ENCODE measurements around the gene GFOD1. TPM values are rescaled to one million over a fixed set of nuclear protein-coding genes. Genes with fewer than 3 reads are reported as not detected.

The GFOD1 gene
- total and polyA plus RNA-seq, 10 of the 15 experiments (the other 5 are each of a cell fraction or from before 2014, with no cell fraction given), result 6.5 to 41.4 (median 16.0) TPM

DNA sequence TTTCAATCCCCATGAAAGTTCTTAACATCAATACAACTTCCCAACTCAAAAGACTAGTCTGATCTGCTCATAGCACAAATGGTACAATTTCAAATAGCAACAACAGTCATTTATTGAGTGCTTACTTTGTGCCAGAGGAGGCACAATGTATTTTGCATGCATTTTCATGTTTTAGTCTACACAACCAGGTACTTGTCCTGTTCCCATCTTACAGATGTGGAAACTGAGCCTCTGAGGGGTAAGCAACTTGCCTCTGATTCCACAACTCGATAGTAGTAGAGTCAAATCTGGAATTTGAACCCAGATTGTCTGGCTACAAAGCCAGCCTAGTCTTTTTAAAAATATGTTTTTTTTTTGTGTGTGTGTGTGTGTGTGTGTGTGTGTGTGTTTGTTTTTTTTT lies 113.5 kb downstream of the GFOD1 start:
- DNase-seq (ENCODE audit: low read depth, low spot score) (no peak), FAIRE-seq (no peak), ATAC-seq (no peak)
- Histone ChIP-seq H3K9me3 (replicated peaks; ENCODE audit: control insufficient read depth, insufficient read depth, low read length) (peaks cover 5% of the 10 kb centered on the region; the same call in 2 of the 3 replicates), H3K27me3 (replicated peaks in 1 of 2; ENCODE audit: control insufficient read depth in 2 of 2, insufficient read depth in 2 of 2, low read length in 1 of 2) (no peaks in the 10 kb centered on the region), H3K9ac (ENCODE audit: control insufficient read depth, insufficient read depth, low read length) (peak overlapping the region; percentile 7; the same call in 1 of the 2 replicates), H3K4me2 (ENCODE audit: control insufficient read depth, insufficient read depth) (peak overlapping the region; percentile 63), H4K20me1 (ENCODE audit: control insufficient read depth, insufficient read depth) (no peaks in the 10 kb centered on the region), H3K27ac (ENCODE audit: control insufficient read depth, insufficient read depth) (peak overlapping the region; percentile 53), H3K79me2 (ENCODE audit: control insufficient read depth, insufficient read depth, low read length) (peaks cover 20% of the 10 kb centered on the region), H3K36me3 (ENCODE audit: control insufficient read depth in 2 of 2, insufficient read depth in 2 of 2, low read length in 1 of 2) (peaks cover 2 to 6% of the 10 kb centered on the region in 2 experiments; a peak in 3 of 4 replicates), H2AFZ (ENCODE audit: control insufficient read depth, low read depth, low read length) (no peak overlapping the region), H3K4me1 (ENCODE audit: control insufficient read depth, insufficient read depth, low read length) (peaks cover 57% of the 10 kb centered on the region), H3K4me3 (0 out of 2 replicates have a peak overlapping the region, but pooled peaks have one; percentile 13)
- SMC1A ChIA-PET (ENCODE audit: uncharacterized antibody, unreplicated experiment), result interaction anchor here (1.3 to 5.1 kb wide), 9 partner anchors 10 to 202 kb away, joined by 3 to 178 read pairs (median 11); no protein-coding TSS in a partner anchor
- POLR2A ChIA-PET, result interaction anchor here (1.0 to 2.5 kb wide), 6 partner anchors 12 to 110 kb away, joined by 3 to 45 read pairs (median 9); no protein-coding TSS in a partner anchor
- in situ Hi-C loops (cut with MboI) (no loop called here), intact Hi-C loops (cut with micrococcal nuclease; ENCODE audit: unreplicated experiment) (loop anchor here (2.0 kb wide), 1 partner anchor 37 kb away; no protein-coding TSS in a partner anchor)
- BruUV-seq (replicated peaks), result no TSS peak
- WGBS (ENCODE audit: insufficient coverage, insufficient replicate concordance, low lambda C conversion rate, missing lambda C conversion rate), result 82% methylated on average over 1 of the region's 1 CpG
- RAD21 ChIA-PET (ENCODE audit: unreplicated experiment), result interaction anchor here (1.1 to 2.8 kb wide), 9 partner anchors 10 to 202 kb away, joined by 4 to 104 read pairs (median 18); partner anchors contain the start of gene GFOD1
- CTCF ChIA-PET, result interaction anchor here (1.0 to 2.8 kb wide), 6 partner anchors 17 to 111 kb away, joined by 3 to 41 read pairs (median 15); no protein-coding TSS in a partner anchor
- no peak for TF ChIP-seq IRF5 (IDR thresholded peaks at IDR 0.05; ENCODE audit: borderline replicate concordance)
- no peak for TF ChIP-seq SREBF1 (IDR thresholded peaks at IDR 0.05; ENCODE audit: low read length)
- TF ChIP-seq SPI1 (IDR thresholded peaks at IDR 0.05; ENCODE audit: borderline replicate concordance, insufficient read depth, low read depth, low read length), result no peak
- TF ChIP-seq HDAC6 (IDR thresholded peaks at IDR 0.05; ENCODE audit: unreplicated experiment), result no peak
- TF ChIP-seq SRF (IDR thresholded peaks at IDR 0.05; ENCODE audit: low read depth in 2 of 2, low read length in 2 of 2), result no peak
- TF ChIP-seq, protein P1, sequence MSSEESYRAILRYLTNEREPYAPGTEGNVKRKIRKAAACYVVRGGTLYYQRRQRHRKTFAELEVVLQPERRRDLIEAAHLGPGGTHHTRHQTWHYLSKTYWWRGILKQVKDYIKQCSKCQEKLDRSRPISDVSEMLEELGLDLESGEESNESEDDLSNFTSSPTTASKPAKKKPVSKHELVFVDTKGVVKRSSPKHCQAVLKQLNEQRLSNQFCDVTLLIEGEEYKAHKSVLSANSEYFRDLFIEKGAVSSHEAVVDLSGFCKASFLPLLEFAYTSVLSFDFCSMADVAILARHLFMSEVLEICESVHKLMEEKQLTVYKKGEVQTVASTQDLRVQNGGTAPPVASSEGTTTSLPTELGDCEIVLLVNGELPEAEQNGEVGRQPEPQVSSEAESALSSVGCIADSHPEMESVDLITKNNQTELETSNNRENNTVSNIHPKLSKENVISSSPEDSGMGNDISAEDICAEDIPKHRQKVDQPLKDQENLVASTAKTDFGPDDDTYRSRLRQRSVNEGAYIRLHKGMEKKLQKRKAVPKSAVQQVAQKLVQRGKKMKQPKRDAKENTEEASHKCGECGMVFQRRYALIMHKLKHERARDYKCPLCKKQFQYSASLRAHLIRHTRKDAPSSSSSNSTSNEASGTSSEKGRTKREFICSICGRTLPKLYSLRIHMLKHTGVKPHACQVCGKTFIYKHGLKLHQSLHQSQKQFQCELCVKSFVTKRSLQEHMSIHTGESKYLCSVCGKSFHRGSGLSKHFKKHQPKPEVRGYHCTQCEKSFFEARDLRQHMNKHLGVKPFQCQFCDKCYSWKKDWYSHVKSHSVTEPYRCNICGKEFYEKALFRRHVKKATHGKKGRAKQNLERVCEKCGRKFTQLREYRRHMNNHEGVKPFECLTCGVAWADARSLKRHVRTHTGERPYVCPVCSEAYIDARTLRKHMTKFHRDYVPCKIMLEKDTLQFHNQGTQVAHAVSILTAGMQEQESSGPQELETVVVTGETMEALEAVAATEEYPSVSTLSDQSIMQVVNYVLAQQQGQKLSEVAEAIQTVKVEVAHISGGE (CRISPR knock-in tag; IDR thresholded peaks at IDR 0.05), result no peak
- no peak for TF ChIP-seq SMC3 (IDR thresholded peaks at IDR 0.05; ENCODE audit: borderline replicate concordance, low read length)
- no peak for TF ChIP-seq EED (IDR thresholded peaks at IDR 0.05; ENCODE audit: low read depth)
- no peak for TF ChIP-seq PRDM15 (CRISPR knock-in tag; IDR thresholded peaks at IDR 0.05)
- TF ChIP-seq PAX5 (IDR thresholded peaks at IDR 0.05; ENCODE audit: borderline replicate concordance, low read depth, low read length), result no peak
- TF ChIP-seq, protein P2, sequence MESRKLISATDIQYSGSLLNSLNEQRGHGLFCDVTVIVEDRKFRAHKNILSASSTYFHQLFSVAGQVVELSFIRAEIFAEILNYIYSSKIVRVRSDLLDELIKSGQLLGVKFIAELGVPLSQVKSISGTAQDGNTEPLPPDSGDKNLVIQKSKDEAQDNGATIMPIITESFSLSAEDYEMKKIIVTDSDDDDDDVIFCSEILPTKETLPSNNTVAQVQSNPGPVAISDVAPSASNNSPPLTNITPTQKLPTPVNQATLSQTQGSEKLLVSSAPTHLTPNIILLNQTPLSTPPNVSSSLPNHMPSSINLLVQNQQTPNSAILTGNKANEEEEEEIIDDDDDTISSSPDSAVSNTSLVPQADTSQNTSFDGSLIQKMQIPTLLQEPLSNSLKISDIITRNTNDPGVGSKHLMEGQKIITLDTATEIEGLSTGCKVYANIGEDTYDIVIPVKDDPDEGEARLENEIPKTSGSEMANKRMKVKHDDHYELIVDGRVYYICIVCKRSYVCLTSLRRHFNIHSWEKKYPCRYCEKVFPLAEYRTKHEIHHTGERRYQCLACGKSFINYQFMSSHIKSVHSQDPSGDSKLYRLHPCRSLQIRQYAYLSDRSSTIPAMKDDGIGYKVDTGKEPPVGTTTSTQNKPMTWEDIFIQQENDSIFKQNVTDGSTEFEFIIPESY (IDR thresholded peaks at IDR 0.05), result no peak
- TF ChIP-seq ESRRA (IDR thresholded peaks at IDR 0.05; ENCODE audit: low read length), result no peak
- no peak for TF ChIP-seq CBX5 (IDR thresholded peaks at IDR 0.05; ENCODE audit: low read depth)

Data from GM12878 (cell line).